Measurements from ENCODE around the gene KATNAL2. TPM values are rescaled to one million over a fixed set of nuclear protein-coding genes. Genes with fewer than 3 reads are reported as not detected.

KATNAL2 gene
- total RNA-seq, 1 donor from 2014 or later = 5.2 TPM

GRCh38 chr18:47115205-47115604 lies 197.8 kb downstream of the KATNAL2 start:
- Histone ChIP-seq H3K9me3 (no peaks in the 10 kb centered on the region), H3K4me1 (no peaks in the 10 kb centered on the region), H3K4me3 (no peak overlapping the region), H3K27ac (no peak overlapping the region), H3K27me3 (no peaks in the 10 kb centered on the region), H3K36me3 (peaks cover 0 to 26% of the 10 kb centered on the region in 2 donors)
- intact Hi-C loops (cut with DNase I) = no loop called here
- no peak for TF ChIP-seq POLR2A (IDR thresholded peaks at IDR 0.05)
- TF ChIP-seq POLR2AphosphoS5 (IDR thresholded peaks at IDR 0.05; ENCODE audit: insufficient read depth in 1 of 2, low read depth in 1 of 2) = no peak
- no peak for TF ChIP-seq CTCF (IDR thresholded peaks at IDR 0.05)
- DNase-seq (ENCODE audit: extremely low spot score in 2 of 2) = no peak

- intact Hi-C loops (cut with DNase I) = no loop called here
- Histone ChIP-seq H3K27ac (no peak overlapping the region), H3K9me3 (no peaks in the 10 kb centered on the region), H3K36me3 (peaks cover 0 to 6% of the 10 kb centered on the region in 2 donors), H3K27me3 (no peaks in the 10 kb centered on the region), H3K4me3 (no peak overlapping the region), H3K4me1 (no peaks in the 10 kb centered on the region)
- TF ChIP-seq POLR2A (IDR thresholded peaks at IDR 0.05) = no peak
- DNase-seq (ENCODE audit: extremely low spot score in 2 of 2) = no peak
These were observed 201.6 kb downstream of the KATNAL2 start for GRCh38 chr18:47118981-47119380.

- Histone ChIP-seq H3K4me3 (no peak overlapping the region), H3K27ac (no peak overlapping the region), H3K27me3 (no peaks in the 10 kb centered on the region), H3K36me3 (no peaks in the 10 kb centered on the region), H3K9me3 (no peaks in the 10 kb centered on the region), H3K4me1 (no peaks in the 10 kb centered on the region)
- intact Hi-C loops (cut with DNase I) = no loop called here
- DNase-seq (ENCODE audit: extremely low spot score in 2 of 2) = no peak
- no peak for TF ChIP-seq POLR2AphosphoS5 (IDR thresholded peaks at IDR 0.05; ENCODE audit: insufficient read depth in 1 of 2, low read depth in 1 of 2)
These were observed 203.0 kb downstream of the KATNAL2 start for GRCh38 chr18:47120428-47120827.

- no peaks in the 10 kb centered on the region for H3K9me3 ChIP-seq
- TF ChIP-seq CTCF (IDR thresholded peaks at IDR 0.05) (no peak), POLR2A (IDR thresholded peaks at IDR 0.05) (no peak), POLR2AphosphoS5 (IDR thresholded peaks at IDR 0.05; ENCODE audit: insufficient read depth in 1 of 2, low read depth in 1 of 2) (no peak)
- H3K4me3 ChIP-seq = no peak overlapping the region
- DNase-seq (ENCODE audit: extremely low spot score in 2 of 2) = no peak
- intact Hi-C loops (cut with DNase I) = no loop called here
- H3K27me3 ChIP-seq = no peaks in the 10 kb centered on the region
- no peaks in the 10 kb centered on the region for H3K36me3 ChIP-seq
- H3K4me1 ChIP-seq = no peaks in the 10 kb centered on the region
- H3K27ac ChIP-seq = no peak overlapping the region
These were observed 203.7 kb downstream of the KATNAL2 start for GRCh38 chr18:47121146-47121545.

GRCh38 chr18:47141289-47141688 lies 223.9 kb downstream of the KATNAL2 start:
- Histone ChIP-seq H3K4me3 (no peak overlapping the region), H3K4me1 (no peaks in the 10 kb centered on the region), H3K27ac (no peak overlapping the region), H3K9me3 (no peaks in the 10 kb centered on the region), H3K27me3 (no peaks in the 10 kb centered on the region), H3K36me3 (peaks cover 0 to 1% of the 10 kb centered on the region in 2 donors)
- intact Hi-C loops (cut with DNase I) = no loop called here
- DNase-seq (ENCODE audit: extremely low spot score in 2 of 2) = no peak
- TF ChIP-seq CTCF (IDR thresholded peaks at IDR 0.05) (no peak), POLR2A (IDR thresholded peaks at IDR 0.05) (no peak), POLR2AphosphoS5 (IDR thresholded peaks at IDR 0.05; ENCODE audit: insufficient read depth in 1 of 2, low read depth in 1 of 2) (no peak)

- H3K36me3 ChIP-seq = no peaks in the 10 kb centered on the region
- H3K4me3 ChIP-seq = no peak overlapping the region
- no peaks in the 10 kb centered on the region for H3K27me3 ChIP-seq
- no peaks in the 10 kb centered on the region for H3K9me3 ChIP-seq
- no peak overlapping the region for H3K27ac ChIP-seq
- intact Hi-C loops (cut with DNase I) = no loop called here
- H3K4me1 ChIP-seq = peaks cover 4% of the 10 kb centered on the region
- TF ChIP-seq CTCF (IDR thresholded peaks at IDR 0.05) = no peak
- no peak for TF ChIP-seq POLR2AphosphoS5 (IDR thresholded peaks at IDR 0.05; ENCODE audit: insufficient read depth in 1 of 2, low read depth in 1 of 2)
- DNase-seq (ENCODE audit: extremely low spot score in 2 of 2) = no peak
These were observed 225.8 kb downstream of the KATNAL2 start for GRCh38 chr18:47143153-47143552.
